Epithelial cell of esophagus (primary cell): Measurements from ENCODE around the gene BAIAP2.

Experiments
- DNase-seq: peaks from one replicate; pipeline ENCODE4 v3.0.0; 2010; ENCODE audit warnings: low read depth
- H3K4me3 ChIP-seq: 2 replicates; pipeline ENCODE4 v1.5.1; 2011; ENCODE audit warnings: mild to moderate bottlenecking, low read length, control low read depth
- TF ChIP-seq, protein P1 (sequence below): IDR thresholded peaks from 2 replicates; pipeline ENCODE4 v1.5.1; 2011; ENCODE audit warnings: low read depth, mild to moderate bottlenecking, low read length, control low read depth, inconsistent platforms; ENCODE audit not compliant: insufficient read depth; ENCODE audit errors: missing control alignments

BAIAP2 gene

GRCh38 chr17:81131486-81132196 lies 96.7 kb downstream of the BAIAP2 start:
- H3K4me3 ChIP-seq: no peak overlapping the region
- no peak for DNase-seq
- TF ChIP-seq, protein P1, sequence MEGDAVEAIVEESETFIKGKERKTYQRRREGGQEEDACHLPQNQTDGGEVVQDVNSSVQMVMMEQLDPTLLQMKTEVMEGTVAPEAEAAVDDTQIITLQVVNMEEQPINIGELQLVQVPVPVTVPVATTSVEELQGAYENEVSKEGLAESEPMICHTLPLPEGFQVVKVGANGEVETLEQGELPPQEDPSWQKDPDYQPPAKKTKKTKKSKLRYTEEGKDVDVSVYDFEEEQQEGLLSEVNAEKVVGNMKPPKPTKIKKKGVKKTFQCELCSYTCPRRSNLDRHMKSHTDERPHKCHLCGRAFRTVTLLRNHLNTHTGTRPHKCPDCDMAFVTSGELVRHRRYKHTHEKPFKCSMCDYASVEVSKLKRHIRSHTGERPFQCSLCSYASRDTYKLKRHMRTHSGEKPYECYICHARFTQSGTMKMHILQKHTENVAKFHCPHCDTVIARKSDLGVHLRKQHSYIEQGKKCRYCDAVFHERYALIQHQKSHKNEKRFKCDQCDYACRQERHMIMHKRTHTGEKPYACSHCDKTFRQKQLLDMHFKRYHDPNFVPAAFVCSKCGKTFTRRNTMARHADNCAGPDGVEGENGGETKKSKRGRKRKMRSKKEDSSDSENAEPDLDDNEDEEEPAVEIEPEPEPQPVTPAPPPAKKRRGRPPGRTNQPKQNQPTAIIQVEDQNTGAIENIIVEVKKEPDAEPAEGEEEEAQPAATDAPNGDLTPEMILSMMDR: no peak

GRCh38 chr17:81132197-81132540 lies 97.2 kb downstream of the BAIAP2 start:
- no peak overlapping the region for H3K4me3 ChIP-seq
- TF ChIP-seq, protein P1: no peak
- DNase-seq: no peak

DNA sequence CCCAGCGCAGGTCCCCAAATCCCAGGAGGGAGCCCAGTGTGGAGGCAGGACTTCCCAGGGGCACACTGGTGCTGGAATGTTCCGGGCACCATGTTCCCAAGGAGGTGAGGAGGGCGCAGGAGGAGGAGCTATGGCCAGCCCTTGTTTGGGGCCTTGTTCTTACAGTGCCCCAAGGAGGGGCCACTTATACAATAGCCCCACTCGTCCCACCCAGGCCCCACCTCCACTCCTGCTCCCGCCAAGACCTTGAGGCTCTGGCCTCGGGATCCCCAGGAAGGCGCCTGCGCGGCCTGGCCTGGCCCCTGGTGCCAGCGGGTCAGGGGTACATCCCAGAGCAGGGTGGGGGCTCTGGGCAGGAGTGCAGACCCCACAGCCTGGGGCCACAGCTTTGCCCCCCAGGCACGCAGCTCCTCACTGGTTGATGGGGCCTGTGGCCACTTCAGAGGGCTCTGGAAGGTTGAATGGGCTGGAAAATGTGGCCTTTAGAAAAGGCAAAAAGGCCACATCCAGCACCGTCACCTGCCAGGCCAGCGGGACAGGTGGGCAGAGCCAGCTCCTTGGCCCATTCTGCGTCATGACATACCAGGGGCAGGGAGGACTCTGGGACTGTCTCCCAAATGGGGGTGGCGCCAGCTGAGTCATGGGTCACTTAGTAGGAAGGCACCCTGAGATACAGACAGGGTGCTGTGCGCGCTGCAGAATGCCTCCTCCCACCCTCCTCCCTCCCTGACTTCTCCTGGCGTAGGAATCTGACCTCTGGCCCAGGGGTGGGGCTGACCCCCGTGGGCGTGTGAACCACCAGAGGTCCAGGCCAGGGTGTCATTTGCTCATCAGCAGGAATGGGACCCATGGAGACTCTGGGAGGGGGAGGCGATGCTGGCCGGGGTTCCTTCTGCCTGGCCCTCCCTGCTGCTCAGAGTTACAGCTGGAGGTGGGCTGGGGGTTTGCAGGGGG lies 98.1 kb downstream of the BAIAP2 start:
- no peak for DNase-seq
- TF ChIP-seq, protein P1: no peak
- no peak overlapping the region for H3K4me3 ChIP-seq

GRCh38 chr17:81134064-81134781 lies 99.3 kb downstream of the BAIAP2 start:
- DNase-seq: no peak
- TF ChIP-seq, protein P1: no peak
- no peak overlapping the region for H3K4me3 ChIP-seq

- TF ChIP-seq, protein P1: no peak
- no peak overlapping the region for H3K4me3 ChIP-seq
- no peak for DNase-seq
Observed at GRCh38 chr17:81135505-81136278, 100.7 kb downstream of the BAIAP2 start.

- TF ChIP-seq, protein P1: no peak
- H3K4me3 ChIP-seq: no peak overlapping the region
- DNase-seq: no peak
Observed at GRCh38 chr17:81136366-81136765, 101.4 kb downstream of the BAIAP2 start.
